Right renal cortex interstitium (tissue), 3 donors: ENCODE data around the gene TALDO1. TPM values are rescaled to one million over a fixed set of nuclear protein-coding genes. Genes with fewer than 3 reads are reported as not detected.

ENCODE experiments used
- DNase-seq, 3 donors: peaks; one replicate each; pipeline ENCODE4 v3.0.0-alpha.2; 2013; ENCODE audit warnings: low read depth in 3 of 3, low spot score in 2 of 3
- polyA plus RNA-seq, 3 donors: library from polyadenylated mRNA; unstranded; fragments of 120-200 nt; gene quantifications; one replicate each; pipeline ENCODE4 v1.2.1, GENCODE V29; 2013; ENCODE audit not compliant: insufficient read length in 3 of 3

Gene TALDO1
- polyA plus RNA-seq, 3 donors: 109 to 129 (median 120) TPM

DNA sequence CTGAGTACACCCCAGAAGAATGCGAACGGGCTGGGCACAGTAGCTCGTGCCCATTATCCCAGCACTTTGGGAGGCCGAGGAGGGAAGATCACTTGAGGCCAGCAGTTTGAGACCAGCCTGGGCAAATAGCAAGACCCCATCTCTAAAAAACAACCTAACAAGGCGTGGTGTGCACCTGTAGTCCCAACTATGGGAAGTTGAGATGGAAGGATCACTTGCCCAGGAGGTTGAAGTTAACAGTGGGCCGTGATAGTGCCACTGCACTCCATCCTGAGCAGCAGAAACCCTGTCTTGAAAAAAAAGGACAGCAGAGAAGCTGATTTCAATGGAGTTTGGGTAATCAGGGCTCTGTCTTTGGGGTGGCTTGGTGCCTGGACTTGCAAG is 65.8 kb downstream of the TALDO1 start:
- no peak for DNase-seq

DNA sequence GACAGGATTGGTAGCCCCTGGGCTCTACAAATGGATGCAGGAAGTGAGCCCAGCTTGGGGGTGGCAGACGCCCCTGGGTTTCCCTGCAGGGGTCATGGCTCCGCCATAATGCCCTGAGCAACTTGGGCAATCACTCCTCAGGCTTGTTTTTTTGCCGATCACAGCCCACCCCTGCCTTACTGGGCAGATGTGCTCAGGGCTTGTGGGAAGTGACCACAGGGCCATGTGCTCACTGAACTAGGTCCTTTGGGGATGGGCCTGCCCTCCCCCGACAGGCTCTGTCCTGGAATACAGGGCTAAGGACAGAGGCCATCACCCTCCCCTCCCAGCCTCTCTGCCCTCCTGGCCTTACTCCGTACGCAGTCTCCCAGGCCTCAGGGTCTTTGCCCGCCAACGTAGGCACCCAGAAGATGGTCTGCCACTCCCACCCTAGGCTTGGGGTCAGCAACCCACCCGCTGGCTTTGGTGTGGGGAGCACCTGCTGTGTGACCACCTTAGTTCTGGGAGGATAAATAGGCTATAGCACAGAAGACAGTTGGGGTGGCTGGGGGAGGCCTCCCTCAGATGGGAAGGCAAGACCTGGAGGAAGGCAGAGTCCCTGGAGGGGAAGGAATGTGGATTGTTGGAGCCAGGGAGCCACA is 66.3 kb downstream of the TALDO1 start:
- DNase-seq: no peak

Other genes starting within 250 kb of the TALDO1 start
- gene RNH1, start 240.2 kb upstream of the TALDO1 start, polyA plus RNA-seq: 10 to 100 TPM; 62.4 to 80.0 (median 71.8) TPM
- 10 to 100 TPM; 36.8 to 44.5 (median 39.2) TPM for gene HRAS, start 211.9 kb upstream of the TALDO1 start, polyA plus RNA-seq
- gene LRRC56, start 209.9 kb upstream of the TALDO1 start, polyA plus RNA-seq: 1 to 10 TPM; 2.7 to 3.2 (median 3.0) TPM
- gene LMNTD2, start 186.7 kb upstream of the TALDO1 start, polyA plus RNA-seq: 1 to 10 TPM; 2.6 to 2.7 (median 2.6) TPM
- gene RASSF7, start 186.5 kb upstream of the TALDO1 start, polyA plus RNA-seq: 10 to 100 TPM; 33.3 to 42.0 (median 37.5) TPM
- gene PHRF1, start 171.0 kb upstream of the TALDO1 start, polyA plus RNA-seq: 10 to 100 TPM; 17.9 to 20.7 (median 18.4) TPM
- gene IRF7, start 131.5 kb upstream of the TALDO1 start, polyA plus RNA-seq: 1 to 10 TPM; 5.9 to 8.0 (median 7.3) TPM
- gene CDHR5, start 122.5 kb upstream of the TALDO1 start, polyA plus RNA-seq: 10 to 100 TPM; 31.0 to 42.2 (median 41.3) TPM
- 1 to 10 TPM in 2 of 3 donors, under 1 TPM in 1; 0.76 to 1.6 (median 1.5) TPM for gene SCT, start 120.3 kb upstream of the TALDO1 start, polyA plus RNA-seq
- 1 to 10 TPM; 1.4 to 2.4 (median 1.6) TPM for gene DRD4, start 110.2 kb upstream of the TALDO1 start, polyA plus RNA-seq
- 10 to 100 TPM; 30.6 to 52.9 (median 43.5) TPM for gene DEAF1, start 52.2 kb upstream of the TALDO1 start, polyA plus RNA-seq
- gene TMEM80, start 51.6 kb upstream of the TALDO1 start, polyA plus RNA-seq: 10 to 100 TPM; 31.0 to 38.4 (median 33.2) TPM
- 100 to 1,000 TPM in 1 of 3 donors, 10 to 100 TPM in 2; 89.8 to 112 (median 91.2) TPM for gene EPS8L2, start 41.2 kb upstream of the TALDO1 start, polyA plus RNA-seq
- gene GATD1, start 30.0 kb downstream of the TALDO1 start, polyA plus RNA-seq: 10 to 100 TPM; 47.3 to 62.5 (median 53.8) TPM
- gene CEND1, start 42.6 kb downstream of the TALDO1 start, polyA plus RNA-seq: under 1 TPM; 0.24 to 0.29 (median 0.27) TPM
- 10 to 100 TPM; 10.8 to 11.5 (median 10.9) TPM for gene SLC25A22, start 50.8 kb downstream of the TALDO1 start, polyA plus RNA-seq
- gene PIDD1, start 57.8 kb downstream of the TALDO1 start, polyA plus RNA-seq: 1 to 10 TPM; 5.4 to 6.9 (median 5.6) TPM
- gene RPLP2, start 62.5 kb downstream of the TALDO1 start, polyA plus RNA-seq: 100 to 1,000 TPM; 827 to 976 (median 885) TPM
- gene PNPLA2, start 71.5 kb downstream of the TALDO1 start, polyA plus RNA-seq: 10 to 100 TPM; 32.7 to 45.4 (median 38.1) TPM
- gene CRACR2B, start 80.5 kb downstream of the TALDO1 start, polyA plus RNA-seq: 10 to 100 TPM in 1 of 3 donors, 1 to 10 TPM in 2; 9.1 to 12.0 (median 9.7) TPM
- gene CD151, start 85.5 kb downstream of the TALDO1 start, polyA plus RNA-seq: 100 to 1,000 TPM; 184 to 238 (median 188) TPM
- 100 to 1,000 TPM in 1 of 3 donors, 10 to 100 TPM in 2; 76.3 to 103 (median 86.9) TPM for gene POLR2L, start 95.1 kb downstream of the TALDO1 start, polyA plus RNA-seq
- gene TSPAN4, start 95.4 kb downstream of the TALDO1 start, polyA plus RNA-seq: 10 to 100 TPM; 55.0 to 71.2 (median 64.1) TPM
- 100 to 1,000 TPM; 103 to 117 (median 110) TPM for gene CHID1, start 163.3 kb downstream of the TALDO1 start, polyA plus RNA-seq
- 10 to 100 TPM; 96.8 to 99.9 (median 98.5) TPM for gene AP2A2, start 178.4 kb downstream of the TALDO1 start, polyA plus RNA-seq